Mesothelial cell of epicardium (in vitro differentiated cells): ENCODE measurements around the gene CD8B2. TPM values are rescaled to one million over a fixed set of nuclear protein-coding genes. Genes with fewer than 3 reads are reported as not detected.
"Not testable (repeated sequence)": the region's sequence is repeated elsewhere in the genome, so short reads cannot be mapped to it uniquely, and the experiment has no call there.

ENCODE experiments used
- DNase-seq, 2 experiments: peaks; one replicate each; pipeline ENCODE4 v3.0.0; 2021; ENCODE audit warnings: low spot score in 2 of 2; ENCODE audit not compliant: unreplicated experiment in 2 of 2
- H3K27ac Mint-ChIP-seq: 2 replicates; pipeline ENCODE4 v1.8.0; 2021; ENCODE audit warnings: mixed read lengths
- H3K27me3 Mint-ChIP-seq: 2 replicates; pipeline ENCODE4 v1.8.0; 2021; ENCODE audit warnings: low read depth, mixed read lengths
- H3K36me3 Mint-ChIP-seq: 2 replicates; pipeline ENCODE4 v1.8.0; 2021; ENCODE audit warnings: mixed read lengths
- H3K4me1 Mint-ChIP-seq: 2 replicates; pipeline ENCODE4 v1.8.0; 2021; ENCODE audit warnings: mixed read lengths
- H3K4me3 Mint-ChIP-seq: 2 replicates; pipeline ENCODE4 v1.8.0; 2021; ENCODE audit warnings: mild to moderate bottlenecking, moderate library complexity, mixed read lengths
- H3K9me3 Mint-ChIP-seq: 2 replicates; pipeline ENCODE4 v1.8.0; 2021; ENCODE audit warnings: mixed read lengths
- total RNA-seq: library from RNA; stranded (reverse); gene quantifications from 3 replicates; pipeline ENCODE4 v1.2.1, GENCODE V29; 2021

The CD8B2 gene
- not detected in 3 replicates for total RNA-seq

GRCh38 chr2:106486551-106487385 is at the start of gene CD8B2:
CD8B2 (plus strand) TSS chr2:106487364; CDS start chr2:106487427, 63 bp downstream.
- peak within 1 kb of the TSS; percentile 34 for H3K4me3 Mint-ChIP-seq
- H3K4me1 Mint-ChIP-seq, H3K27ac Mint-ChIP-seq, H3K36me3 Mint-ChIP-seq, DNase-seq, H3K9me3 Mint-ChIP-seq: not testable (repeated sequence)
- peaks cover 30% of the 10 kb centered on the region for H3K27me3 Mint-ChIP-seq

- not testable (repeated sequence) for H3K27ac Mint-ChIP-seq
Observed at GRCh38 chr2:106461882-106462281, 25.3 kb upstream of the CD8B2 start.

GRCh38 chr2:106467516-106467915 is 19.6 kb upstream of the CD8B2 start:
- H3K4me3 Mint-ChIP-seq, H3K27me3 Mint-ChIP-seq, DNase-seq, H3K4me1 Mint-ChIP-seq, H3K27ac Mint-ChIP-seq, H3K9me3 Mint-ChIP-seq, H3K36me3 Mint-ChIP-seq: not testable (repeated sequence)

More at GRCh38 chr2:106461882-106462281, 25.3 kb upstream of the CD8B2 start:
- not testable (repeated sequence) for H3K4me1 Mint-ChIP-seq, DNase-seq, H3K4me3 Mint-ChIP-seq, H3K36me3 Mint-ChIP-seq, H3K9me3 Mint-ChIP-seq, H3K27me3 Mint-ChIP-seq

- H3K27ac Mint-ChIP-seq, H3K9me3 Mint-ChIP-seq, DNase-seq, H3K4me1 Mint-ChIP-seq, H3K27me3 Mint-ChIP-seq, H3K36me3 Mint-ChIP-seq, H3K4me3 Mint-ChIP-seq: not testable (repeated sequence)
Observed at GRCh38 chr2:106468107-106468506, 19.1 kb upstream of the CD8B2 start, which contains the start of gene RGPD3. RGPD3 (minus strand) TSS chr2:106468413; CDS start chr2:106468288, 125 bp downstream.

- H3K4me3 Mint-ChIP-seq, DNase-seq, H3K36me3 Mint-ChIP-seq, H3K4me1 Mint-ChIP-seq, H3K27ac Mint-ChIP-seq, H3K27me3 Mint-ChIP-seq, H3K9me3 Mint-ChIP-seq: not testable (repeated sequence)
Observed at GRCh38 chr2:106470658-106471057, 16.5 kb upstream of the CD8B2 start.

GRCh38 chr2:106477647-106478046 is 9.5 kb upstream of the CD8B2 start:
- H3K4me1 Mint-ChIP-seq, H3K4me3 Mint-ChIP-seq, H3K36me3 Mint-ChIP-seq, H3K27me3 Mint-ChIP-seq, DNase-seq, H3K9me3 Mint-ChIP-seq, H3K27ac Mint-ChIP-seq: not testable (repeated sequence)

- H3K36me3 Mint-ChIP-seq, DNase-seq: not testable (repeated sequence)
Observed at GRCh38 chr2:106479563-106479962, 7.6 kb upstream of the CD8B2 start.

GRCh38 chr2:106487386-106488191 is 425 bp downstream of the CD8B2 start:
- not testable (repeated sequence) for H3K36me3 Mint-ChIP-seq

More at GRCh38 chr2:106479563-106479962, 7.6 kb upstream of the CD8B2 start:
- not testable (repeated sequence) for H3K27ac Mint-ChIP-seq, H3K9me3 Mint-ChIP-seq, H3K4me3 Mint-ChIP-seq, H3K27me3 Mint-ChIP-seq, H3K4me1 Mint-ChIP-seq

GRCh38 chr2:106489701-106490100 is 2.5 kb downstream of the CD8B2 start:
- H3K27me3 Mint-ChIP-seq: peaks cover 24% of the 10 kb centered on the region
- H3K9me3 Mint-ChIP-seq, H3K27ac Mint-ChIP-seq, H3K36me3 Mint-ChIP-seq, H3K4me1 Mint-ChIP-seq, H3K4me3 Mint-ChIP-seq, DNase-seq: not testable (repeated sequence)

More at GRCh38 chr2:106487386-106488191, 425 bp downstream of the CD8B2 start:
- H3K9me3 Mint-ChIP-seq, H3K27ac Mint-ChIP-seq, DNase-seq, H3K4me1 Mint-ChIP-seq: not testable (repeated sequence)
- Mint-ChIP-seq H3K27me3 (peaks cover 30% of the 10 kb centered on the region), H3K4me3 (peak overlapping the region; percentile 13)

- H3K27ac Mint-ChIP-seq, H3K9me3 Mint-ChIP-seq, DNase-seq, H3K27me3 Mint-ChIP-seq, H3K36me3 Mint-ChIP-seq, H3K4me3 Mint-ChIP-seq, H3K4me1 Mint-ChIP-seq: not testable (repeated sequence)
Observed at GRCh38 chr2:106492399-106492798, 5.2 kb downstream of the CD8B2 start.

GRCh38 chr2:106492913-106493312 is 5.7 kb downstream of the CD8B2 start:
- H3K4me3 Mint-ChIP-seq, H3K27me3 Mint-ChIP-seq, DNase-seq, H3K4me1 Mint-ChIP-seq, H3K9me3 Mint-ChIP-seq, H3K36me3 Mint-ChIP-seq: not testable (repeated sequence)
- H3K27ac Mint-ChIP-seq: peak overlapping the region; percentile 16

GRCh38 chr2:106498549-106498948 is 11.4 kb downstream of the CD8B2 start:
- not testable (repeated sequence) for H3K4me1 Mint-ChIP-seq, H3K4me3 Mint-ChIP-seq, H3K9me3 Mint-ChIP-seq, DNase-seq, H3K27me3 Mint-ChIP-seq, H3K36me3 Mint-ChIP-seq, H3K27ac Mint-ChIP-seq

- not testable (repeated sequence) for H3K4me1 Mint-ChIP-seq, H3K27ac Mint-ChIP-seq, H3K27me3 Mint-ChIP-seq, DNase-seq, H3K36me3 Mint-ChIP-seq, H3K9me3 Mint-ChIP-seq, H3K4me3 Mint-ChIP-seq
Observed at GRCh38 chr2:106500350-106500749, 13.2 kb downstream of the CD8B2 start.

- not testable (repeated sequence) for H3K36me3 Mint-ChIP-seq, DNase-seq, H3K4me3 Mint-ChIP-seq, H3K27me3 Mint-ChIP-seq, H3K9me3 Mint-ChIP-seq, H3K4me1 Mint-ChIP-seq, H3K27ac Mint-ChIP-seq
Observed at GRCh38 chr2:106502351-106502750, 15.2 kb downstream of the CD8B2 start.
